ENCODE measurements around the gene MMP15. TPM values are rescaled to one million over a fixed set of nuclear protein-coding genes. Genes with fewer than 3 reads are reported as not detected.

The MMP15 gene
- total RNA-seq, 2 experiments from 2014 or later: 0.25 to 0.31 TPM

DNA sequence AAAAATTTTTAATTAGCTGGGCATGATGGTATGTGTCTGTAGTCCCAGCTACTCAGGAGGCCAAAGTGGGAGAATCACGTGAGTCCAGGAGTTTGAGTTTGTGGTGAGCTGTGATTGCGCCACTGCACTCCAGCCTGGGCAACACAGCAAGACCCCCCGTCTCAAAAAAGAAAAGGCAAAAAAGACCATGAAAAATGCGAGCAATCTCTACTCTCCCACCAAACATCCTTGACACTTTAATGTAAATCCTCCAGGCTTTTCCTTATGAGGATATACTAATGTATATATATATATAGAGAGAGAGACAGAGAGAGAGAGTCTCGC is 28.1 kb downstream of the MMP15 start:
- no peak for ATAC-seq (ENCODE audit: poor library complexity)
- Mint-ChIP-seq H3K4me3 (no peak overlapping the region), H3K36me3 (ENCODE audit: low read depth) (no peaks in the 10 kb centered on the region), H3K27ac (no peak overlapping the region), H3K9me3 (no peaks in the 10 kb centered on the region), H3K4me1 (ENCODE audit: low read depth) (no peaks in the 10 kb centered on the region), H3K27me3 (no peaks in the 10 kb centered on the region)
- Histone ChIP-seq H3K36me3 (ENCODE audit: insufficient read depth, low read length) (no peaks in the 10 kb centered on the region), H3K27ac (ENCODE audit: low read depth in 1 of 2, low read length in 2 of 2) (no peak overlapping the region), H3K4me1 (ENCODE audit: insufficient read depth, low read length) (no peaks in the 10 kb centered on the region), H3K27me3 (ENCODE audit: control insufficient read depth in 1 of 2, insufficient read depth in 2 of 2, low read length in 2 of 2) (no peaks in the 10 kb centered on the region), H3K9me3 (ENCODE audit: control insufficient read depth in 1 of 2, insufficient read depth in 1 of 2, low read length in 2 of 2) (peaks cover 0 to 5% of the 10 kb centered on the region in 2 experiments), H3K4me3 (ENCODE audit: low read length) (no peak overlapping the region)
- no peak for DNase-seq
- ChIA-PET CTCF (no interaction called here), POLR2A (no interaction called here)
- intact Hi-C loops (cut with DNase I, micrococcal nuclease): no loop called here
- TF ChIP-seq, protein P1, sequence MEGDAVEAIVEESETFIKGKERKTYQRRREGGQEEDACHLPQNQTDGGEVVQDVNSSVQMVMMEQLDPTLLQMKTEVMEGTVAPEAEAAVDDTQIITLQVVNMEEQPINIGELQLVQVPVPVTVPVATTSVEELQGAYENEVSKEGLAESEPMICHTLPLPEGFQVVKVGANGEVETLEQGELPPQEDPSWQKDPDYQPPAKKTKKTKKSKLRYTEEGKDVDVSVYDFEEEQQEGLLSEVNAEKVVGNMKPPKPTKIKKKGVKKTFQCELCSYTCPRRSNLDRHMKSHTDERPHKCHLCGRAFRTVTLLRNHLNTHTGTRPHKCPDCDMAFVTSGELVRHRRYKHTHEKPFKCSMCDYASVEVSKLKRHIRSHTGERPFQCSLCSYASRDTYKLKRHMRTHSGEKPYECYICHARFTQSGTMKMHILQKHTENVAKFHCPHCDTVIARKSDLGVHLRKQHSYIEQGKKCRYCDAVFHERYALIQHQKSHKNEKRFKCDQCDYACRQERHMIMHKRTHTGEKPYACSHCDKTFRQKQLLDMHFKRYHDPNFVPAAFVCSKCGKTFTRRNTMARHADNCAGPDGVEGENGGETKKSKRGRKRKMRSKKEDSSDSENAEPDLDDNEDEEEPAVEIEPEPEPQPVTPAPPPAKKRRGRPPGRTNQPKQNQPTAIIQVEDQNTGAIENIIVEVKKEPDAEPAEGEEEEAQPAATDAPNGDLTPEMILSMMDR (IDR thresholded peaks at IDR 0.05): no peak

GRCh38 chr16:58054289-58054688 is 28.7 kb downstream of the MMP15 start:
- intact Hi-C loops (cut with DNase I, micrococcal nuclease): no loop called here
- TF ChIP-seq, protein P1 (IDR thresholded peaks at IDR 0.05): no peak
- ATAC-seq (ENCODE audit: poor library complexity): no peak
- Mint-ChIP-seq H3K4me3 (no peak overlapping the region), H3K36me3 (ENCODE audit: low read depth) (no peaks in the 10 kb centered on the region), H3K27ac (no peak overlapping the region), H3K9me3 (no peaks in the 10 kb centered on the region), H3K27me3 (no peaks in the 10 kb centered on the region), H3K4me1 (ENCODE audit: low read depth) (no peaks in the 10 kb centered on the region)
- Histone ChIP-seq H3K4me1 (ENCODE audit: insufficient read depth, low read length) (no peaks in the 10 kb centered on the region), H3K27ac (ENCODE audit: low read depth in 1 of 2, low read length in 2 of 2) (no peak overlapping the region), H3K4me3 (ENCODE audit: low read length) (no peak overlapping the region), H3K9me3 (ENCODE audit: control insufficient read depth in 1 of 2, insufficient read depth in 1 of 2, low read length in 2 of 2) (peaks cover 0 to 5% of the 10 kb centered on the region in 2 experiments), H3K36me3 (ENCODE audit: insufficient read depth, low read length) (no peaks in the 10 kb centered on the region), H3K27me3 (ENCODE audit: control insufficient read depth in 1 of 2, insufficient read depth in 2 of 2, low read length in 2 of 2) (no peaks in the 10 kb centered on the region)
- CTCF ChIA-PET: no interaction called here
- no peak for DNase-seq
- POLR2A ChIA-PET: no interaction called here

DNA sequence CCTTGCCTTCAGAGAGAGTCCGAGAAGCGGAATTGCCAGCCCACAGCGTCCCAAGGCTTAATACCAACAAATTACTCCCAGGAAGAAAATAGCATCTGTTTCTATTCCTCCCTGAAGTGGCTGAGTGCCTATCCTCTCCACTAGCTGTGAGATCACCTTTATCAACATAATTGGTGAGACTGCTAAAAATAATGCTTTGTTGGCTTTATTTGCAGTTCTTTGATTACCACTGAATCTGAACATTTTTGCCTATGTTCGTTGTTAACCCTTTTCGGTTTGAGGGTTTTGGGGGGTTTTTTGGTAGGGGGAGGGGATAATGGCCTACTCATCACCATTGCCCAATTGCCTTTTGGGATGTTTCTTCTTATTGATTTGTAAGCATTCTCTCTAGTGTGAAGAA is 31.0 kb downstream of the MMP15 start:
- H3K27ac ChIP-seq (ENCODE audit: low read depth in 1 of 2, low read length in 2 of 2): no peak overlapping the region
- peaks cover 0 to 5% of the 10 kb centered on the region in 2 experiments for H3K9me3 ChIP-seq (ENCODE audit: control insufficient read depth in 1 of 2, insufficient read depth in 1 of 2, low read length in 2 of 2)
- ChIA-PET CTCF (no interaction called here), POLR2A (no interaction called here)
- intact Hi-C loops (cut with DNase I, micrococcal nuclease): no loop called here
- ATAC-seq (ENCODE audit: poor library complexity): no peak
- H3K27me3 Mint-ChIP-seq: no peaks in the 10 kb centered on the region
- no peak for DNase-seq
- no peaks in the 10 kb centered on the region for H3K4me1 ChIP-seq (ENCODE audit: insufficient read depth, low read length)
- H3K4me3 Mint-ChIP-seq: no peak overlapping the region
- no peaks in the 10 kb centered on the region for H3K36me3 ChIP-seq (ENCODE audit: insufficient read depth, low read length)
- no peak overlapping the region for H3K4me3 ChIP-seq (ENCODE audit: low read length)
- no peaks in the 10 kb centered on the region for H3K36me3 Mint-ChIP-seq (ENCODE audit: low read depth)
- TF ChIP-seq, protein P1 (IDR thresholded peaks at IDR 0.05): no peak
- H3K27me3 ChIP-seq (ENCODE audit: control insufficient read depth in 1 of 2, insufficient read depth in 2 of 2, low read length in 2 of 2): no peaks in the 10 kb centered on the region
- H3K9me3 Mint-ChIP-seq: no peaks in the 10 kb centered on the region
- no peak overlapping the region for H3K27ac Mint-ChIP-seq
- H3K4me1 Mint-ChIP-seq (ENCODE audit: low read depth): no peaks in the 10 kb centered on the region
